Stimulated activated CD8-positive, alpha-beta memory T cell treated with anti-CD3 and anti-CD28 coated beads, Interleukin-7, amount 100 ng/mL, for 1 hour (primary cell): ENCODE data around the gene AKAP11.

Experiments used
- DNase-seq, 2 donors: peaks; one replicate each; pipeline ENCODE4 v3.0.0-alpha.2; 2020; ENCODE audit warnings: low read depth in 2 of 2

AKAP11 gene

DNA sequence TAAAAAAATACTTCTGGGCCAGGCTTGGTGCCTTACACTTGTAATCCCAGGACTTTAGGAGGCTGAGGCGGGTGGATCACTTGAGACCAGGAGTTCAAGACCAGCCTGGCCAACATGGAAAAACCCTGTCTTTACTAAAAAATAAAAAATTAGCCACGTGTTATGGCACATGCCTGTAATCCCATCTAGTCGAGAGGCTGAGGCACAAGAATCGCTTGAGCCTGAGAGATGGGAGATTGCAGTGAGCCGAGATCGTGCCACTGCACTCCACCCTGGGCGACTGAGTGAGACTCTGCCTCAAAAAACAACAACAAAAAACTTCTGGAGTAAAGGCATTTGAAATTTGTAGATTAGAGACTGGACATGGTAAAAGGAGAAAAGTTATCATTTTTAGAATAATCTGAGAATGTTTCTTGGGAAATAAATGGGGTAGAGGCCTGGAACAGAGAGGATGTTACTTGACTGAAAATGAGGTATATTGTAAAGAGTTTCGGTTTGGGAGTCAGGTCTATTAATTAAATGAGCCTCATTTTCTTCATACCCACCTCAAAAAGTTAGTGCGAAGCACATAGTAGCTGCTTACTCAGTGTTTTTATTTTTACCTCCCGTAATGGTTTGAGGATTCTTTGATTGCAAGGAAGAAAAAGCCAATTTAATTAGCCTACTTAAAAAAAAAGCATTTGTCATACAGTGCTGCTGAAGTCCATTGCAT, 2.6 kb downstream of the AKAP11 start:
- DNase-seq: no peak

DNA sequence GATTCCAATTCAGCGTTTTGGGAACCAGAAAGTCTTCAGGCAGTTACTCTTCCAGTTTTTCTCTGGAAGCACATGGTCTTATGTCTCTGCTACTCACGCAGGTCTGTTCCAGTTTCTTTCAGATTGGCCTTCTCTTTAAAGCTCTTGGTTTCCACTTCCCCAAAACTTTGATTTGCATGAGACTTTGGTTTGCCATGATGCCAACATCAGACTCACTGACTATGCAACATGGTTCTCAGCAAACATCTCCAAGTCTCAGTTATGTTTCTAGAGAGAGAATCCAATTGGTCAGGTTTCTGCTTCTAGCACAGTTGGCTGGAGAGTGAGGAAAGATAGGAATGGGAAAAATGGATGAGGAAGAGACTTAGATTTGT, 3.1 kb downstream of the AKAP11 start:
- DNase-seq: no peak

DNA sequence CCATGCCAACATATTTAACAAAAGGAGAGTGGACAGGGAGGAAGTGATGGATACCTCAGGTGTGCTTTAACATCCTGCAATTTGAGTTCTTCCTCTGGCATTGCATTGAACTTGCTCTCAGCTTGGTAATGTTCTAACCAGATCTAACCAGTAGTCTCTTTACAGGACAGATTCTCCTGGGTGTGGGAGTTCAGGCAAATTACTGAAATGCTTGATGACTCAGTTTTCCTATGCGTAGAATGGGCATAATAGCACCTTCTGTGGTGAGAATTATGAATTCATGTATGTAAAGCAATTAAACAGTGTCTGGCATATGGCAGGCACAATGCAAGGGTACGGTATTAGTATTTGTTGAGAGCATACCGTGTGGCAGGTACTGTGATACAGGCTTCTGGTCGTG, 3.6 kb downstream of the AKAP11 start:
- DNase-seq: no peak

DNA sequence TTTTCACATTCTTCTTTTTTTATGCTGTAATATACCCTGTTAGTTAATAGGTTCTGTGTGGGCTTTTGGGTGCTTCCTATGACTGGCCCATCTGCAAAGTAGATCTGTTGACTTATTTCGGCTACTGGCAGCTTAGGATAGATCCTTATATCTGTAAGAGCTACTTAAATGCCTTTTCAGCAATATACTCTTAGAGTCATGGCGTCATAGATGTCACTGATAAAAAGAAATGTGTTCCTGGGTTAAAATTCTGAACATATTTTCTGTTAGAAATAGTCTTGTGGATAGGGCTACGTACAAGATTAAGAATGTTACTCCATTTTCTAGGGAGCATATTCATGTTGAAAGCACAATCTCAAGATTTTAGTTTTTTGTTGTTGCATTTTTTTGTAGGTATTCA, 4.7 kb downstream of the AKAP11 start:
- DNase-seq: no peak

DNA sequence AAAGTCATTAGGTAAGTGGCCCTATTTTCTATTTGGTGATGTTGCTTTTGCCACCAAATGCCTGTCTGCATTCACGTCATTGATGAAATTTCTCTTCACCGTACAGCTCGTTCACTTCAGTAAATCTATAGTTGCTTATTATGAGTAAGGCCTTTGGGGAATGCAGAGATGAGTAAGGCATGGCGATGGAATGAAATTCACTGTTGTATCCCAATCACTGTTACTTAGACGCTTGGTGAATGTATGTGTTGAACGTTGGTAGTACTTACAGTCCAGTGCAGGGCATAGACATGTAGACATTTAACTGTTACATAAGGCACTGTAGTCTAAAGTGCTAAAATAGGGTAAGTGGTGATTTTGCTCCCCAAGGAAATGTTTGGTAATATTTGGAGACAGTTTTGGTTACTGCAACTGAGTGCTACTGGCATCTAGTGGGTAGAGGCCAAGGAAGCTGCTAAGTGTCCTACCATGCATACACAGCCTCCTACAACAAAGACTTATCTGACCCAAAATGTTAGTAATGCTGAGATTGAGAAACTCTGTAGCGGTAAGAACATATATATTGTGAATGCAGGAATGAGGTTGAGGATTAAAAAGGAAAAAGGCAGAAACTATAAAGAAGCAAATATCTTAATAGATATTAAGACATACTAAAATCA, 5.8 kb downstream of the AKAP11 start:
- DNase-seq: no peak

DNA sequence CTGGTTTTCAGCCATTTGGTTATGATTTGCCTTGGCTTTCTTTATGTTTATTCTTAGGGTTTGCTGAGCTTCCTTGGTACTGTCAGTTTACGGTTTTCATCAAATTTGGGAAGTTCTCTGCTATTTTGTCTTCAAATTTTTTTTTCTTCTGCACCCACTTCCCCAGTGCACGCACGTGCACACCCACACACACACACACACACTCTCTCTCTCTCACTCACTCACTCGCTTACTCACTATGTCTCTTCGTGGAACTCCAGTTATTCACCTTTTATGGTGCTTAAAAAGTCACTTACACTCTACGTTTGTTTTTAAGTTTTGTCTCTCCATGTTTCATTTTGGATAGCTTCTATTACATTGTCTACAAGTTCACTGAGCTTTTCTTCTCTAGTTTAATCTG, 7.1 kb downstream of the AKAP11 start:
- no peak for DNase-seq

DNA sequence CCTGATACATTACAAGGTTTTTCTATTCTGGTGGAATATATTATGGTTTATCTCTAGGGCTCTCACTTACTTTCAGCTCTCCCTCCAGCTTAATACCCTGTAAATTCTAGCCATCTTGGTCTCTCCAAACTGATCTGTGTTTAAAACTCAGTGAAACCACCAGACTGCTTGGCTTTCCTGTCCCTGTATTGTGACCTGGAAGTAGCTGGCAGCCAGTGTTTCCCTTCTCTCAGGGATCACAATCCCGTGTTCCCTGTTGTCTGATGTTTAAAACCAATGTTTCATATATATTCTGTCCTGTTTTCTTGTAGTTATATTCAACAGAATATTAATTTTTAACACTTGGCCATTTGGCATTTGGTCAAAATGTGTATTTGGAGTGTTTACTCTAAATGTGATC, 8.0 kb downstream of the AKAP11 start:
- DNase-seq: no peak

DNA sequence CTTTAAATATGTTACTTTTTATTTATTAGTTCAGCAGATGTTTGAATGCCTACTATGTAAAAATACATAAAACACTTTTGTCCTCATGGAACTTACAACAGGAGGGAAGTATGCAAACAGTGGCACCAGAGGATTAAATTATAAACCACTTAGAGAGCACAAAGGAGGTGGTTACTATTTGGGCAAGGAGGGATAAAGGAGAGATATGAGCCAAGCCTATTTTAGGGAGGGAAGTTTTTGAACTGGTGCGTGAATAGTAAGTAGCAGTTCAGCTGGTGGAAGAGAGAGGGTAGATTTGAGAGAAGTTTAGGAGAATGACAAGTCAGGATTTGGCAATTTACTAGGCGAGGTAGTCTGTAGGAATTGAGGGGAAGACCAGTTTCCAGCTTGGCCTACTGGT, 8.6 kb downstream of the AKAP11 start:
- no peak for DNase-seq

DNA sequence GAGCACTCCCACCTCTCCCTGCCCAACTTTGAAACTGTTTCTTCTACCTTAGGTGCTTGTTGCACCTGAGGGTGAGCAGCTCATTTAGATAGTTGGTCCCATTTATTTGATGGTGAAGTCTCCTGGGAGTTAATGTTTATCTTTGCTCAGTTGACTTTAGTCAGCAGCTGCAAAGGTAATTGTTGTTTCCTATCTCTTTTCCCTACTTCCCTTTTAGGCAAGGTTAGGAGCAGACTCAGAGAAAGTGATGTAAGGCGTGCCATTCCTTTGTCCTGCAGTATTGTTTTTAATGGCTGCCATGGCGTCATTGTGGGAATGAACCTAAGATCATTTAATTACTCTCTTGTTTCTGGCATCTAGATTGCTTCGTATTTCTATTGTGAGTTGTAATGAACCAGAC, 11.6 kb downstream of the AKAP11 start:
- no peak for DNase-seq

DNA sequence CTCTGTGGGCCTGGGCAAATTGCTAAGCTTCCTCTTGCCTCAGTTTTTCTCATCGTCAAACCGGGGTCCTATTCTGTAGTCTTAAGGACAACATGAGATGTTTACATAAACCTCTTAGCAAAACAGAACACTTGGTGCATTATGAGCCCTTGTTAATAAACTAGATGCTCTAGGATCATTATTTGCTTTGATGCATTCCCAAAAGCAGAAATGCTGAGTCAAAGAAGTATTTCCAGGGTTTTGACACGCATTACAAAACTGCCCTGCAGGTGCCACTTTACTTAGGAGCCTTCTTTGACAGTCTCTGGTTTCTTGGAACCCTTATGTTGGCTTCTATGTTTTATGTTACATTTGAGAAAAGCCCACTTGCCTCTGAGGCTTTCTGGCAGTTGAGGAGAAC, 12.1 kb downstream of the AKAP11 start:
- DNase-seq: no peak

DNA sequence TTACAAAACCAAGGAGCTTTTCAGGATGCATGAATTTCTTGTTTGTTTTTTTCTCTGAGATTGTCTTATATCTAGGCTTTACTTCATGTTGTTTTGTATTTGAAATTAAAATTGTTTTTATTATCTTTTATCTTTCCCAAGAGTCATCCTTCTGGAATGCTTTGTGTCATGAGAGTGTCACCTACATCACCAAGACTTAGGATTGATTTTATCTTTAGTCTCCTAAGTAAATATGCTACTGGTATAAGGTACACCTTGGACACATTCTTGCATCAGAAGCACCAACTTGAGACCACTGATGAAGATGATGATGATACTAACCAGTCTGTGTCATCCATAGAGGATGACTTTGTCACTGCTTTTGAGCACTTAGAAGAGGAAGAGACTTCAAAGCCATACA, 26.4 kb downstream of the AKAP11 start:
- DNase-seq: no peak

DNA sequence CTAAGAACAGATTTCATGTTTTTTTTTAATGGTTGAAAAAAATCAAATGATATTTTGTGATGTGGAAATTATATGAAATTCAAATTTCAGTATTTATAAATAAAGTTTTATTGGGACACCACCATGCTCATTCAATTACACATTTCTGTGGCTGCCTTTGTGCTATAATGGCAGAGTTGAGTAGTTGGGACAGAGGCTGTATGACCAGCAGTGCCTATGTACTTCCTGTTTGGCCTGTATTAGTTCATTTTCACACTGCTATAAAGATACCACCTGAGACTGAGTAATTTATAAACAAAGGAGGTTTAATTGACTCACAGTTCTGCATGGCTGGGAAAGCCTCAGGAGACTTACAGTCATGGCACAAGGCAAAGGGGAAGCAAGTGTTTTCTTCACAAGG, 33.6 kb downstream of the AKAP11 start:
- DNase-seq: no peak

DNA sequence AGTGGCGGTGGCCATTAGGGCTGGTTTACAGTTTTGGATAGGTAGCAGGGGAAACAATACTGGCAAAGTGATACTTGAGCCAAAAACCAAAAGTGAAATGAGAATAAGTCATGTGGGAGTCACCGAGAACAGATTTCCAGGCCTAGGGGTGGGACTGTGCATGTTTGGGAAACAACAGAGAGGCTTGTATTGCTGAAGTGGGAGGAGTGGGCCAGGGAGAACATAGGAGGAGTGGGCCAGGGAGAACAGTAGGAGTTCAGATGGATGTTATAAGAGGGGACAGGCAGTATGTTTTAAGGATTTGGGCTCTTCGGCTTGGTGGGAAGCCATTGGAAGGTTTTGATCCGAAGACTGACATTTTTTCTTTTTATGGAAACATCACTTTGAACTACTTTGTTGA, 35.5 kb downstream of the AKAP11 start:
- no peak for DNase-seq

DNA sequence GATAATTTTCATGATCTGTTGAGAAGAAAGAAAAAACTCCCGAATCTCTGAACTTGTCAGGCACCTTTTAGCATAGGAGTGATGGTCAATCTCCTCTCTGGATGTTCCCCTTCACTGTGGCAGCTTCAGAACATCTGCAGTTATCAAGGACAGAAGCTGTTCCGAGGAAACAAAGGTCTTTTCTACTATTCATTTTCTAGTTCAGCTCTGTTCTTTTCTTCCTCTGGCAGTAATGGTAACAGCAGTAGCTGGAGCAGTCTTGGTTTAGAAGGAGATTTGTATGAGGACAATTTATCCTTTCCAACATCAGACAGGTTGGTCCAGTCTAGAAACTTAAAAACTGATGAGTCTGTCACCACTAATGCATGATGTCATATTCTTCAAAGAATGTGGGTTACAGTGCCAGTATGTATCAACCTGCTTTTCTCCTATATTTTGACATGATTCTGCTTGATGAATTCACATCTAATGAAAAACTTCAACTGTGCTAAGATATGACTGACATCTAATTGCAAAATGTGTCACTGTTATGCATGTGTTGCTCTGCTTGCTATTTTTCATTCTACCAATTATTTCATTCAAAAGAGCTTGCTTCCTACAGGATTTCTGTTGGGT, 41.0 kb downstream of the AKAP11 start:
- no peak for DNase-seq

DNA sequence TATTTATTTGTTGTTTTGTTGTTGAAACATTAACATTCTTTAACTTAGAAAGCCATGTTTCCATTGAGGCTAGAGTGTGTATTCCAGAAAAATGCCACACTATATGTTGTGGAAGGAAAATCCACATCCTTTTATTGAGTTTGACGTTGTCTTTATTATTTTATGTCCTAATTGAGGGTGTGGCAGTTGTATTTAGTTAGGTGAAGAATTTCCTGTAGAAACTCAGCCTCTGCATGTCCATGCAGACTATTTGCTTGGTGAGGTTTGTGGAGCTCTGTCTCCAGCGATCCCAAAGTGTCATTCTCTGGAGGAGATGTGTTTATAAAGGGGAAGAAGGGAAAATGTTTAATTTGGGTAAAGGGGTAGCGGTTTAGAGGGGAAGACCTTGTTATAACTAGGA, 46.6 kb downstream of the AKAP11 start:
- DNase-seq: no peak

DNA sequence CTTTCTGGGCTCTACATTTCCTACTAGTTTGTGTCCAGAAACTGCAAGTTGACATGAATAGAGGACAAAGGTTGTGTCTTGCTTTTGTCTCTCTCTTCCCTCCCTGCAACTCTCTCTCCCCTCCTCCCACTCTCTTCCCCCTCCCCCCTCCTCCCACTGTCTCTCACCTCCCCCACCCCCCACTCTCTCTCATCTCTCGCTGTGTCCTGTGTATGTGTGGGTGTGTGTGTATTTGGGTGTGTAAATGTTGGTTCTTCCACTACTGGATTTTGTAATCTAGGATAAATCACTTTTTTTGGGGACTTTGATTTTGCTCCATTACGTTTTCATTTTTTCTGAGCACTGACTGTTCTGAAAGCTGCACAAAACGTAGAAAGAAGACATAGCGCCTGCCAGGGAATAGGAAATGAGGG, 48.4 kb downstream of the AKAP11 start:
- DNase-seq: no peak

DNA sequence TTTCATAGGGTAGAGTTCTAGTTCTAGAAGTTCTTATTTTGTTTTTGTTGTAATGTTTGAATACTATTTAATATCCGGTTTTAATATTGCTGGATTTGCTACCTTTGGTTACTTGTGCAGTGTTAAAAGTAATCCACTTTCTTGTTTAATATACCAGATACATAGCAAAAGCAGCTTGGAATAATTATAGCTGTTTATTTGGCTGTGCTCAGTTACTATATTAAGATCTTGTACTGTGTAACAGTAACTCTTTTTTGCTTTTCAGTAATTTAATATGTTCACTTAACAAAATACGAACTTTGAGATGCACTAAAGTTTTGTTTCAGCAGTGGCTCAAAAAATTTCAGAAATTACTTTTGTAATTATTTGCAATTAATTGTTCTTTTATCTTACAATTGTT, 50.9 kb downstream of the AKAP11 start:
- DNase-seq: no peak

DNA sequence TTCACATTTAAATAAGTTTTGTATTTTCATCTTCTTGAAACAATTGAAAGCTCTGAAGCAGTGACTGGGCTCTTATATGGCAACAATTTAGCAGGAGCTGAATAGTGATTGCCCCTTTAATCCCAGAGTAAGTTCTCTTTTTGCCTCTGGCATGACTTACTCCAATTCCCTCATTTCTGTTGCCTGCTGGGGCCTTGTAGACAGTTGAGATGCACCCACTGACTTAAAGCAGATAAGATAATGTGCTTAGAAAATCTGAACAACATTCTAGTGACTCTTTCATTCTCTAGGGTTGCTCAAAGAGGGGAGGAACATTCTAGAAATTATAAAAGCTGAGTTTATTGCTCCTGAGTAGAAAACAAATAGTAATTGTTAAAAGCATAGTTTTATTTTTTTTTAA, 52.8 kb downstream of the AKAP11 start:
- DNase-seq: no peak

DNA sequence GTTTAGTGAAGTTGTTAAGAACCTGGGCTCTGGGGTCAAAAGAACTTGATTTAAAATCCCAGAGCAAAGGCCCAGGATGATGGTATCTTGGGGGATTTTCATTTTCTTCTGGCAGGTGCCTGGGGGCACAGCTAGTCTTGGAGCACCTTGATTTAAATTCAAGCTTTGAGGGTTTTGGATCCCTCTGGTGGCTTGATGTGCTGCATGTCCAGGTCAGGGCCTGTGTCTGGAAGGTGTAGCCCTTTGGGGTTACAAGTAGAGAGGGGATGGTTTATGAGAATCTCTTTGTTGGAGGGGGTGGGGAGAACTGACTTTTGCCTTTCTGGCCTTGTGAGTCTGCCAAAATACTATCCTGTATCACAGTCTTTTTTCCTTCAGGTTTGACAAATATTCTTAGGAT, 55.8 kb downstream of the AKAP11 start:
- DNase-seq: no peak

DNA sequence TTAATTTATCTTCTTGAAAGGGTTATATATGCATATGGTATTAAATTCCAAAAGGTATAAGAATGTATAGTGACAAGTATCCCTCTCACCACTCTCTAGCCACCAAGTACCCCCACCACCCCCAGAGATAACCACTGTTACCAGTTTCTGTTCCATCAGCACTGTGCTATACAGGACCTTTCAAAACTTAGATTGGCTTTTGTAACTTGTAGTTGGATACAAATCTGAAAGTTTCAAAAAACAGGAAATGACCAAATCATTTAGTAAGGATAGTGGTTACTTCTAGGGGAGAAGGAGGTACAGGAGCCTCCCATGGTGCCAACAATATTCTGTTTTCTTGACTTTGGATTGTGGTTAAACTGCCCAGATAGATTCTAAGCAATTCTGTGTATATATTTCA, 56.7 kb downstream of the AKAP11 start:
- DNase-seq: no peak

DNA sequence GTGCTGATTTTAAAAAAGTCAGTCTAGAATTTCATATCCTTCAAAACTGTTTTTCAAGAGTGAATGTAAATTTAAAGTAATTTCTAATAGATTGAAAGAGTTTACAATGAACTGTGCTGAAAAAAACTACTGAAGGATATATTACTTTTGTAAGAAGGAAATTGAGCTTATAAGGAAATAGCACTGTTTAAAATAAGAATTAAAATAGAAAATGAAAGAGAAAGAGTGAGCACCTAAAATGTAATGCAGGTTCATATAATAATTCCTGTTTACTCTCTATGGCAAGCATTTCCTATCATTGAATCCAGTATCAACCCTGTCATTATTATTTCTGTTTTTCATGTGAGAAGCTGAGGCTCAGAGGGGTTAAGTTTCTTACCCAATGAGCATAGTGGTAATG, 57.3 kb downstream of the AKAP11 start:
- DNase-seq: no peak

DNA sequence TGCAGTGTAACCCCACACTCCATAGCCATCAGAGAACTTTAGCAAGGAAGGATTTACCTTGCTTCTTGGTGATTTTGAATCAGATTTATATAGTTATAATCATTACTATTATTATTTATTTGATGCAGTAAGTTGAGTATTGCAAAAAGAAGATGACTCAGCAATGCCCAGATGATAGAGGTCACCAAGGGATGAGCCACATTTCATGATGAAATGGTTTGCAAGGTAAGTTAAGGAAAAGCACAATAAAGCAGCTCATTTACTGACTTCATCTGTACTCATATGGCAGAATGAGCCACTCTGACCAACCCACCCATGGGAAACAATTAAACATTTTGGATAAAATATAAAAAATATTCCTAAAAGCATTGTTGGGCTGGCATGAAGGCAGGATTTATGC, 59.1 kb downstream of the AKAP11 start:
- no peak for DNase-seq

DNA sequence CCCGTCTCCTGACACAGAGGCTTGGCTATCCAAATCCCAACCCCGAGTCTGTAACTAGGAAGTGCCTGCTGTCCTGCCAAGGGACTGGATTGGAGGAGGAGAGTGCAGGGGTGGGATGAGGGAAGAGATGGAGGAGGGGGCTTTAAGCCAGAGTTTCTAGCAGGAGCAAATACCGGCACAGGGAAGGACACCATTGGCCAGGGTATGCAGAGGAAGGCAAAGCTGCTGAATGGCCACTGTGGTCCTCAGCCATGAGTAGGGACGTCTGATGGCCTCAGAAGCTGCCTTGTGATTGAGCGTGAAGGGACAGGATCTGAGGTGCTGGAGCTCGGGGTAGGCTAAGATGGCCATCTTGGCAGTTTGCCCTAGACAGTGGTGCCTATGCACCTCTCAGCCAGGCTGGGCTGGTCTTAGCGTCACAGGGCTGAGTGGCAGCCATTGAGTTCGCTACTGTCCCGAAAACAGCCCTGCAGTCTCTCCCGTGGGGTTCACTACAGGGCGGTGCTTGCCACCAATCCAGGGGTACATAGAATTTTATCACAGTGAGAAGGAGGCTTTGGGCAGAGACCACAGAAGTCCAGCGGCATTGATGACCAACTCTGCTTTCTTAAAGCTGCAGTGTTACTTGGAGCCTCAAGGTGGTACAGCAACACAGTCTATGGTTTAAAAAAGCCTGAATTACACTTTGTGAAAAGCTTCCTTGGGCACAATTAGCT, 61.8 kb downstream of the AKAP11 start:
- DNase-seq: no peak
